Measurements from ENCODE around the gene TNKS2. TPM values are rescaled to one million over a fixed set of nuclear protein-coding genes. Genes with fewer than 3 reads are reported as not detected.

Gene TNKS2
- total RNA-seq, 5 donors from 2014 or later (not counting 1 experiment from before 2014, with no cell fraction given) = 41.0 to 53.7 (median 47.6) TPM

GRCh38 chr10:91901784-91902677 lies 103.8 kb downstream of the TNKS2 start:
- no peaks in the 10 kb centered on the region for H3K9me3 Mint-ChIP-seq
- peaks cover 14 to 29% (median 29%) of the 10 kb centered on the region in 3 donors for H3K4me1 Mint-ChIP-seq
- H3K27ac ChIP-seq (ENCODE audit: low read length) = peak overlapping the region; percentile 64
- ChIA-PET CTCF (no interaction called here), POLR2A (no interaction called here)
- DNase-seq (peak in 14 of 35 experiments; percentile 11 to 59 (median 19)), ATAC-seq (replicated peaks in 1 of 4) (peak; percentile 88 to 100 (median 100))
- H3K36me3 Mint-ChIP-seq = no peaks in the 10 kb centered on the region
- H3K4me3 ChIP-seq (ENCODE audit: control insufficient read depth in 1 of 2, extremely low read depth in 1 of 2, low read length in 1 of 2) = no peak overlapping the region
- WGBS (ENCODE audit: insufficient coverage) = no CpG with 5 or more reads among the region's 2 CpGs
- H3K4me3 Mint-ChIP-seq = no peak overlapping the region
- H3K27ac Mint-ChIP-seq = peak overlapping the region; percentile 86
- peaks cover 5 to 15% of the 10 kb centered on the region in 2 donors for H3K27me3 Mint-ChIP-seq
- peaks cover 0 to under 1% of the 10 kb centered on the region in 2 experiments for H3K4me1 ChIP-seq (ENCODE audit: control insufficient read depth in 1 of 2, extremely low read depth in 1 of 2, insufficient read depth in 2 of 2, low read length in 2 of 2)
- no peaks in the 10 kb centered on the region for H3K9me3 ChIP-seq
- no peaks in the 10 kb centered on the region for H3K36me3 ChIP-seq (ENCODE audit: control insufficient read depth in 2 of 2, extremely low read depth in 1 of 2, insufficient read depth in 1 of 2, low read length in 1 of 2)
- H3K27me3 ChIP-seq (replicated peaks in 1 of 2; ENCODE audit: control insufficient read depth in 2 of 2, extremely low read depth in 1 of 2, insufficient read depth in 2 of 2, low read length in 1 of 2) = peaks cover 0 to 6% of the 10 kb centered on the region in 2 experiments

- Histone ChIP-seq H3K9me3 (no peaks in the 10 kb centered on the region), H3K27me3 (replicated peaks in 1 of 2; ENCODE audit: control insufficient read depth in 2 of 2, extremely low read depth in 1 of 2, insufficient read depth in 2 of 2, low read length in 1 of 2) (no peaks in the 10 kb centered on the region), H3K36me3 (ENCODE audit: control insufficient read depth in 2 of 2, extremely low read depth in 1 of 2, insufficient read depth in 1 of 2, low read length in 1 of 2) (no peaks in the 10 kb centered on the region), H3K4me1 (ENCODE audit: control insufficient read depth in 1 of 2, extremely low read depth in 1 of 2, insufficient read depth in 2 of 2, low read length in 2 of 2) (peaks cover 12 to 17% of the 10 kb centered on the region in 2 experiments), H3K4me3 (ENCODE audit: control insufficient read depth in 1 of 2, extremely low read depth in 1 of 2, low read length in 1 of 2) (no peak overlapping the region), H3K27ac (ENCODE audit: low read length) (no peak overlapping the region)
- Mint-ChIP-seq H3K27ac (peak overlapping the region; percentile 85), H3K27me3 (no peaks in the 10 kb centered on the region), H3K4me1 (peaks cover 28 to 36% (median 32%) of the 10 kb centered on the region in 3 donors), H3K9me3 (no peaks in the 10 kb centered on the region), H3K36me3 (no peaks in the 10 kb centered on the region), H3K4me3 (peak overlapping the region; percentile 83 to 86 (median 85))
- DNase-seq (no peak), ATAC-seq (replicated peaks in 1 of 4) (no peak)
- ChIA-PET POLR2A (interaction anchor here (0.5 to 1.3 kb wide), 6 partner anchors 29 to 1589 kb away, joined by 3 to 6 read pairs (median 3); partner anchors contain the start of gene TNKS2 (in 1 of the 2)), CTCF (interaction anchor here (0.6 to 3.1 kb wide), 6 partner anchors 17 to 645 kb away, joined by 3 to 21 read pairs (median 6); partner anchors contain the start of gene BTAF1 (in 1 of the 2))
- WGBS (ENCODE audit: insufficient coverage) = 90% methylated on average over 2 of the region's 5 CpGs
These were observed 108.9 kb downstream of the TNKS2 start for GRCh38 chr10:91907033-91907594.

DNA sequence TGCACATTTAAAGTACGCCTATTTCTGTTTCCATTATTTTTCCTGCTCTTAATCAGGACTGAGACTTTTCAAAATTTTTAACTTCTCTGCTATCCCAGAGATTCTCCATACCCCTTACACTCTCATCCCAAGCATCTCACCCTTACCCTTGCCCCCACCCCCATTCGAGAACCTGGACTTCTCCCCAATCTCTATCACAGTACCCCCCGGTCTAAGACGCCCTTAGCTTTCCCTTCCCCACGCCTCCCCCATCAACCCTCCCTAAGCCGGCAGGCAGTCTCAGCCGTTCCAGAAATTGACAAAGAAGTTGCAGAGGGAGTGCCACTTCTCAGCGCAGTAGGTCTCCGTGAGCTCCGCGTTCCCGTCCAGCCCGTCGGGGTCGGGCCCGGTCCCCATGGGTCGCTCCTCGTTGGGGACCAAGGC lies 109.7 kb downstream of the TNKS2 start:
- ATAC-seq (replicated peaks in 1 of 4) (no peak), DNase-seq (peak in 2 of 35 experiments; percentile 5 to 21)
- no peaks in the 10 kb centered on the region for H3K36me3 Mint-ChIP-seq
- H3K9me3 Mint-ChIP-seq = no peaks in the 10 kb centered on the region
- ChIA-PET CTCF (interaction anchor here (0.6 to 3.1 kb wide), 12 partner anchors 9 to 644 kb away, joined by 3 to 21 read pairs (median 3); partner anchors contain the start of gene BTAF1 (in 1 of the 2)), POLR2A (interaction anchor here (0.6 to 1.6 kb wide), 7 partner anchors 14 to 1588 kb away, joined by 3 to 8 read pairs (median 3); partner anchors contain the start of genes BTAF1 (in 2 of the 2) and TNKS2 (in 1 of the 2))
- H3K4me3 Mint-ChIP-seq = peak overlapping the region; percentile 83 to 86 (median 85)
- H3K27me3 ChIP-seq (replicated peaks in 1 of 2; ENCODE audit: control insufficient read depth in 2 of 2, extremely low read depth in 1 of 2, insufficient read depth in 2 of 2, low read length in 1 of 2) = peaks cover 0 to 3% of the 10 kb centered on the region in 2 experiments
- peaks cover 2% of the 10 kb centered on the region in 2 donors for H3K27me3 Mint-ChIP-seq
- H3K36me3 ChIP-seq (ENCODE audit: control insufficient read depth in 2 of 2, extremely low read depth in 1 of 2, insufficient read depth in 1 of 2, low read length in 1 of 2) = no peaks in the 10 kb centered on the region
- no peaks in the 10 kb centered on the region for H3K9me3 ChIP-seq
- H3K4me1 Mint-ChIP-seq = peaks cover 25 to 29% (median 28%) of the 10 kb centered on the region in 3 donors
- peak overlapping the region; percentile 85 for H3K27ac Mint-ChIP-seq
- peak overlapping the region; percentile 63 to 95 for H3K4me3 ChIP-seq (ENCODE audit: control insufficient read depth in 1 of 2, extremely low read depth in 1 of 2, low read length in 1 of 2)
- peak overlapping the region; percentile 53 for H3K27ac ChIP-seq (ENCODE audit: low read length)
- 10% methylated on average over 17 of the region's 18 CpGs for WGBS (ENCODE audit: insufficient coverage)
- H3K4me1 ChIP-seq (ENCODE audit: control insufficient read depth in 1 of 2, extremely low read depth in 1 of 2, insufficient read depth in 2 of 2, low read length in 2 of 2) = peaks cover 12 to 17% of the 10 kb centered on the region in 2 experiments

DNA sequence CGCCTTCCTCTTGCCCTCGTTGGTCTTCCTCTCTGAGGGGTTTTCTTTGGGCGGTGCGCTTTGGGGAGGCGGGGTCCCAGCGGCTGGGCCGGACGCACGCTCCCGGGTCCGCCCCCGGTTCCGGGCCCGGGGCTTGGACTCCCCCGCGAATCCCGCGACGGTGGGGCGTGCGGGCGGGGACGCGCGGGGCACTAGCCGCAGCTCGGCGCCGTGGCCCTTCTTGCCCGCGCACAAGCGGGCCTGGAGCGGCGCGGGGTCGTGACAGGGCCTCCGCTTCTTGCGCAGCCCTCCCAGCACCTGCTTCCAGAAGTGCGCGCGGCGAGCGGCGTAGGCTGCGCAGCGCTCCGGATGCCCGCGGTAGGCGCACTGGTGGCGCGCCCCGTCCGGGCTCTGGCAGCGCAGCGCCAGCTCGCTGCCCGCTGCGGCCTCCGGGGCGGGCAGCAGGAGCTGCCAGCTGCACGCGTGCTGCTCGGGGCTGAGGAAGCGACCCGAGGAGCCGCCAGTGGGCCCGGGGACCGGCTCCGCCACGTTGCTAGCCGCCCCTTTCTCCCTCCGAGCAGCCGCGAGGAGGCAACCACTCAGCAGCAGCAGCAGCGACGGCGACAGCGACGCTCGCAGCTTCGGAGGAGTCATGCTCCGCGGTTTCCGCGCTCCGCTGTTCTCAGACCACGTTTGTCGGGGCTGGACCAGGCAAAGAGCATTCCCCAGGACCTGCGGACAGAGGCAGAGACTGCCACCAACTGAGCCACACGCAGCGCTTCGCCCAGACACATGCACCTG lies 110.3 kb downstream of the TNKS2 start:
- peak; percentile 87 to 91 (median 87) for ATAC-seq (replicated peaks in 1 of 4)

DNA sequence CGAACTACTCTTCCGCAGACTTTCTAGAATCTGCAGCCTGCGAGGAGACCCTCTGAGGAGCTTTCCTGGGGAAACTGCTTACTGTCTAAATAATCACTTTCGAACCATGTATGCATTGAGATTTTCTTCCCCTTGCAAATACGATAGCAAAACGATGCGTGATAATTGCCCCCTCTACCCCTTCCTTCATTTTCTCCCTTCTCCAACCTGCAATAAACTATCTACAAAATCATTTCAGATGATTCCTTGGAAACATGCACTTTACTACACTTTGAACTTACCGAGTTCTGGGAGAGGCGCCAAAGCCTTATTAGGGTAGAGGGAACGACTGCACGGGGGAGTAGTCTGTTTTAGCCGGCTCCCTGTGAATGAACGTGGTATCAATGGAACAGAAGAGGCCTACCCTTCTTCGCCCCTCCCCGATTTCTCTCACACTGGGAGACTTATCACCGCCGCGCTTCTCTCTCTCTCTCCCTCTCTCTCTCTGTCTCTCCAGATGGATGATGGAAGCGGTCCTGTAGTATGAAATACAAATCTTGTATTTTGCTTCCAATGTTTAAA lies 111.0 kb downstream of the TNKS2 start, which contains the start of gene FGFBP3:
FGFBP3 (minus strand) TSS at position 370 of the 561 bp plus-strand sequence. CDS start 517 bp downstream, outside the sequence.
- ATAC-seq (replicated peaks in 1 of 4) = peak; percentile 10 to 27 (median 20)
- H3K4me3 Mint-ChIP-seq = peak within 1 kb of the TSS; percentile 84 to 96 (median 90)
- CTCF ChIA-PET = interaction anchor here (0.6 to 3.1 kb wide), 7 partner anchors 8 to 611 kb away, joined by 3 to 21 read pairs (median 4); partner anchors contain the start of genes BTAF1 (in 1 of the 2) and TNKS2 (in 1 of the 2)

More for the DNA sequence above, 110.3 kb downstream of the TNKS2 start:
- peak overlapping the region; percentile 86 to 96 (median 90) for H3K4me3 Mint-ChIP-seq
- H3K27ac ChIP-seq (ENCODE audit: low read length) = peak overlapping the region; percentile 53
- H3K4me3 ChIP-seq (ENCODE audit: control insufficient read depth in 1 of 2, extremely low read depth in 1 of 2, low read length in 1 of 2) = peak overlapping the region; percentile 63 to 95
- ChIA-PET CTCF (interaction anchor here (0.6 to 3.1 kb wide), 14 partner anchors 9 to 610 kb away, joined by 3 to 21 read pairs (median 4); partner anchors contain the start of genes BTAF1 (in 1 of the 2) and TNKS2 (in 1 of the 2)), POLR2A (interaction anchor here (0.6 to 1.6 kb wide), 4 partner anchors 14 to 137 kb away, joined by 3 to 8 read pairs (median 4); partner anchors contain the start of gene BTAF1 (in 2 of the 2))
- peaks cover 25 to 29% (median 28%) of the 10 kb centered on the region in 3 donors for H3K4me1 Mint-ChIP-seq
- peaks cover 4 to 6% of the 10 kb centered on the region in 2 donors for H3K27me3 Mint-ChIP-seq
- peak; percentile 27 to 83 (median 60) for DNase-seq
- H3K27ac Mint-ChIP-seq = peak overlapping the region; percentile 85 to 92
- H3K4me1 ChIP-seq (ENCODE audit: control insufficient read depth in 1 of 2, extremely low read depth in 1 of 2, insufficient read depth in 2 of 2, low read length in 2 of 2) = peaks cover 12 to 17% of the 10 kb centered on the region in 2 experiments
- no peaks in the 10 kb centered on the region for H3K9me3 ChIP-seq
- under 1% methylated on average over 93 of the region's 93 CpGs for WGBS (ENCODE audit: insufficient coverage)
- H3K36me3 Mint-ChIP-seq = no peaks in the 10 kb centered on the region
- H3K27me3 ChIP-seq (replicated peaks in 1 of 2; ENCODE audit: control insufficient read depth in 2 of 2, extremely low read depth in 1 of 2, insufficient read depth in 2 of 2, low read length in 1 of 2) = peaks cover 0 to 3% of the 10 kb centered on the region in 2 experiments
- H3K9me3 Mint-ChIP-seq = no peaks in the 10 kb centered on the region
- no peaks in the 10 kb centered on the region for H3K36me3 ChIP-seq (ENCODE audit: control insufficient read depth in 2 of 2, extremely low read depth in 1 of 2, insufficient read depth in 1 of 2, low read length in 1 of 2)

More for the DNA sequence above, 111.0 kb downstream of the TNKS2 start, which contains the start of gene FGFBP3:
- H3K27ac Mint-ChIP-seq = peak within 1 kb of the TSS; percentile 82 to 92
- H3K9me3 Mint-ChIP-seq = no peaks in the 10 kb centered on the region
- H3K36me3 Mint-ChIP-seq = no peaks in the 10 kb centered on the region
- Histone ChIP-seq H3K27ac (ENCODE audit: low read length) (peak within 1 kb of the TSS; percentile 18), H3K27me3 (replicated peaks in 1 of 2; ENCODE audit: control insufficient read depth in 2 of 2, extremely low read depth in 1 of 2, insufficient read depth in 2 of 2, low read length in 1 of 2) (peaks cover 0 to 3% of the 10 kb centered on the region in 2 experiments), H3K9me3 (no peaks in the 10 kb centered on the region), H3K36me3 (ENCODE audit: control insufficient read depth in 2 of 2, extremely low read depth in 1 of 2, insufficient read depth in 1 of 2, low read length in 1 of 2) (no peaks in the 10 kb centered on the region), H3K4me1 (ENCODE audit: control insufficient read depth in 1 of 2, extremely low read depth in 1 of 2, insufficient read depth in 2 of 2, low read length in 2 of 2) (peaks cover 12 to 17% of the 10 kb centered on the region in 2 experiments), H3K4me3 (ENCODE audit: control insufficient read depth in 1 of 2, extremely low read depth in 1 of 2, low read length in 1 of 2) (peak within 1 kb of the TSS; percentile 63 to 95)
- POLR2A ChIA-PET = interaction anchor here (1.0 to 1.6 kb wide), 2 partner anchors 13 to 15 kb away, joined by 3 to 8 read pairs; partner anchors contain the start of gene BTAF1 (in 1 of the 2)
- peaks cover 25 to 29% (median 28%) of the 10 kb centered on the region in 3 donors for H3K4me1 Mint-ChIP-seq
- WGBS (ENCODE audit: insufficient coverage) = 0% methylated on average over 7 of the region's 19 CpGs
- DNase-seq = peak in 13 of 35 experiments; percentile 3 to 48 (median 11)
- H3K27me3 Mint-ChIP-seq = peaks cover 4 to 6% of the 10 kb centered on the region in 2 donors

Data from T-cell (primary cell).